GM13977 (cell line): Measurements from ENCODE around the gene LRRC36.

ENCODE experiments used
- DNase-seq: peaks from one replicate; pipeline ENCODE4 v3.0.0; 2012; ENCODE audit warnings: low spot score
- in situ Hi-C: fragments of 300-500 bp; cut with MboI; formaldehyde crosslinking; loops from one replicate; pipeline ENCODE4 v1.12.0; 2022; ENCODE audit warnings: low sequenced_read_pairs, low pct_unique_long_range_greater_than_20kb, mixed read lengths, inconsistent platforms; ENCODE audit not compliant: unreplicated experiment
- TF ChIP-seq, protein P1 (sequence below): IDR thresholded peaks from 2 replicates; pipeline ENCODE4 v1.5.1; 2012; ENCODE audit warnings: mild to moderate bottlenecking, control low read depth; ENCODE audit not compliant: insufficient read depth; ENCODE audit errors: extremely low read depth, missing control alignments

The LRRC36 gene

DNA sequence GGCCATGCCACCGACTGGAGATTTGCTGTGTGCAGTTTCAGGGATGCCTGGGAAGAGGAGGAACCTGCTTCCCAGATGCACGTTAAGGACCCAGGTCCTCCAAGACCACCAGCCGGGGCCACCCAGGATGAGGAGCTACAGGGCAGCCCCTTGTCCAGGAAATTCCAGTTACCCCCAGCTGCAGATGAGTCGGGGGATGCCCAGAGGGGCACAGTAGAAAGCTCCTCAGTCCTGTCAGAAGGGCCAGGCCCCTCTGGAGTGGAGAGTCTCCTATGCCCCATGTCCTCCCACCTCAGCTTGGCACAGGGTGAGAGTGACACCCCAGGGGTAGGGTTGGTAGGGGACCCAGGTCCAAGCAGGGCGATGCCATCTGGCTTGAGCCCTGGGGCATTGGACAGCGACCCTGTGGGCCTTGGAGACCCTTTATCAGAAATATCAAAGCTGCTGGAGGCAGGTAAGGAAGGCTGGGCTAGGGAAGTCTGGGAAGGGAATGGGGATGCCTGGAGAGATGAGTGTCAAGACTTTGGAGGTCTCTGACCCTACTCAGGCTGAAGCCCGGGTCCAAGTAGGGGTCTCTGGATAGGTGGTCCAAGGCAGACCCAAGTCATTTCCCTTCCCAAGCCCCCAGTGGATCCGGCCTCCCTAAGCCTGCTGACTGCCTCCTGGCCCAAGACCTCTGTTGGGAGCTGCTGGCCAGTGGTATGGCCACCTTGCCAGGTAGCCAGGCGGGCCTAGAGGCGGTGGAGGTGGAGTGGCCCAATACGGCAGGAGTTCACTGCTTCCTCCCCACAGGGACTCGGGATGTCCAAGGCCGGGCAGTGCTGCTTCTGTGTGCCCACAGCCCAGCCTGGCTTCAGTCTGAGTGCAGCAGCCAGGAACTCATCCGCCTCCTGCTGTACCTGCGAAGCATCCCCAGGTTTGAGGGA lies 46.3 kb upstream of the LRRC36 start:
- in situ Hi-C loops: no loop called here
- no peak for DNase-seq
- TF ChIP-seq, protein P1, sequence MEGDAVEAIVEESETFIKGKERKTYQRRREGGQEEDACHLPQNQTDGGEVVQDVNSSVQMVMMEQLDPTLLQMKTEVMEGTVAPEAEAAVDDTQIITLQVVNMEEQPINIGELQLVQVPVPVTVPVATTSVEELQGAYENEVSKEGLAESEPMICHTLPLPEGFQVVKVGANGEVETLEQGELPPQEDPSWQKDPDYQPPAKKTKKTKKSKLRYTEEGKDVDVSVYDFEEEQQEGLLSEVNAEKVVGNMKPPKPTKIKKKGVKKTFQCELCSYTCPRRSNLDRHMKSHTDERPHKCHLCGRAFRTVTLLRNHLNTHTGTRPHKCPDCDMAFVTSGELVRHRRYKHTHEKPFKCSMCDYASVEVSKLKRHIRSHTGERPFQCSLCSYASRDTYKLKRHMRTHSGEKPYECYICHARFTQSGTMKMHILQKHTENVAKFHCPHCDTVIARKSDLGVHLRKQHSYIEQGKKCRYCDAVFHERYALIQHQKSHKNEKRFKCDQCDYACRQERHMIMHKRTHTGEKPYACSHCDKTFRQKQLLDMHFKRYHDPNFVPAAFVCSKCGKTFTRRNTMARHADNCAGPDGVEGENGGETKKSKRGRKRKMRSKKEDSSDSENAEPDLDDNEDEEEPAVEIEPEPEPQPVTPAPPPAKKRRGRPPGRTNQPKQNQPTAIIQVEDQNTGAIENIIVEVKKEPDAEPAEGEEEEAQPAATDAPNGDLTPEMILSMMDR: no peak

GRCh38 chr16:67281536-67282446 lies 44.8 kb upstream of the LRRC36 start:
- DNase-seq: no peak
- in situ Hi-C loops: no loop called here
- TF ChIP-seq, protein P1: no peak

- TF ChIP-seq, protein P1: no peak
- in situ Hi-C loops: no loop called here
- DNase-seq: no peak
These were observed 44.2 kb upstream of the LRRC36 start for GRCh38 chr16:67282447-67282805.

GRCh38 chr16:67283039-67283825 lies 43.4 kb upstream of the LRRC36 start:
- TF ChIP-seq, protein P1: no peak
- DNase-seq: no peak

DNA sequence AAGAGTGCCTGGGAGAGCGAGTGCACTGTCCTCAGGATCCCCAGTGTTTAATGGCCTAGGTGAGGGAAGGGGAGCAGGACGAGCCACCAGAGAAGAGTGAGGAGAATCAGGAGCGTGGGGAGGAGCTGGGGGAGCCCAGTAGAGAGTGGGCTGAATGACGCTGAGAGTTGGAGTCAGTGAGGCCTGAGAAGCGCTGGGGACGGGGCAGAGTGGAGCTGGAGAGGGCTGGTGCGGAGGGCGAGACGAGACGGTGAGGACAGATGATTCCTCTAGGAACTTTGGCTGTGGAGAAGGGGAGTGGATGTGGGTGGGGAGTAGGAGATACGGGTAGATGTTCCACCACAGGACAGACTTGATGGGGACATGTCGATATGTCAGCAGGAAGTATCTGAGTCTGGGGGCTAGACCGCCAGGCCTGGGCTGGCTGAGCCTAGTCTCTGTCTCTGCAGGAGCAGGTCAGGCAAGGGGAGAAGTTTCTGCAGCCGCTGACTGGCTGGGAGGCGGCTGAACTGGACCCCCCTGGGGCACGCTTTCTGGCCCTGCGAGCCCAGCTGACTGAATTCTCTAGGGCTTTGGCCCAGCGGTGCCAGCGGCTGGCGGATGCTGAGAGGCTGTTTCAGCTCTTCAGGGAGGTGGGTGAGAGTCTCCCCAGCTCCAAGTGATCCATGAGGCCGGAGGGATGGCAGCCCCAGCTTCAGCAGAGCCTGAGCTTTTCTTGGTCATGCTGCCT lies 42.6 kb upstream of the LRRC36 start:
- TF ChIP-seq, protein P1: no peak
- DNase-seq: no peak
- in situ Hi-C loops: no loop called here

More at GRCh38 chr16:67283039-67283825, 43.4 kb upstream of the LRRC36 start:
- in situ Hi-C loops: no loop called here
